ENCODE data around the gene RBKS. TPM values are rescaled to one million over a fixed set of nuclear protein-coding genes. Genes with fewer than 3 reads are reported as not detected.

Gene RBKS
- total and polyA plus RNA-seq, 2 donors (not counting 1 experiment from before 2014, with no cell fraction given): 1.3 to 2.6 TPM

DNA sequence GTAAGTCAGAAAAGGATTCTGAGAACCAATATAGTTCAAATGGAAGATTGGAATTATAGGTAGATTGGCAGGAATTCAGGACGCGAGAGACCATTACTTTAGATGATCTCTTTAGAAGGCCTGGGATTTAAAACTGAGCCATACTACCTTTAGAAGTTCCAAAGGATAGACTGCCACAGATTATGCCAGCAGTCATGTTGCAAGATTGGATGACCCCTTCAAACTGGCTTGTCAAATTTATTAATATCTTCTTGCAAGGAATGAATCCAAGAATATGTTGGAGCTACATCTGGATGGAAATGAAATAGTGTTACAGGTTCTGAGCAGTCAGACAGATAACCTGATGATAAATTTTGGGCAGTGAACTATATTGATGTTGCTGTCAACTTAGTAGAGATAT, 22.3 kb upstream of the RBKS start:
- H3K79me2 ChIP-seq (ENCODE audit: control insufficient read depth, insufficient read depth, low read length): no peaks in the 10 kb centered on the region
- H2AFZ ChIP-seq (ENCODE audit: low read length): no peak overlapping the region
- H3K36me3 ChIP-seq (ENCODE audit: control insufficient read depth, insufficient read depth, low read length): no peaks in the 10 kb centered on the region
- no peak for DNase-seq (ENCODE audit: low read depth in 2 of 2)
- no peaks in the 10 kb centered on the region for H3K4me1 ChIP-seq (ENCODE audit: control insufficient read depth, extremely low read depth, insufficient read depth, low read length)
- no peak overlapping the region for H3K4me2 ChIP-seq (ENCODE audit: extremely low read depth, insufficient read depth, low read length)
- H3K27me3 ChIP-seq (ENCODE audit: control insufficient read depth, insufficient read depth, low read length): no peaks in the 10 kb centered on the region
- H4K20me1 ChIP-seq (ENCODE audit: control insufficient read depth, extremely low read depth, insufficient read depth, low read length): no peaks in the 10 kb centered on the region
- TF ChIP-seq, protein P1, sequence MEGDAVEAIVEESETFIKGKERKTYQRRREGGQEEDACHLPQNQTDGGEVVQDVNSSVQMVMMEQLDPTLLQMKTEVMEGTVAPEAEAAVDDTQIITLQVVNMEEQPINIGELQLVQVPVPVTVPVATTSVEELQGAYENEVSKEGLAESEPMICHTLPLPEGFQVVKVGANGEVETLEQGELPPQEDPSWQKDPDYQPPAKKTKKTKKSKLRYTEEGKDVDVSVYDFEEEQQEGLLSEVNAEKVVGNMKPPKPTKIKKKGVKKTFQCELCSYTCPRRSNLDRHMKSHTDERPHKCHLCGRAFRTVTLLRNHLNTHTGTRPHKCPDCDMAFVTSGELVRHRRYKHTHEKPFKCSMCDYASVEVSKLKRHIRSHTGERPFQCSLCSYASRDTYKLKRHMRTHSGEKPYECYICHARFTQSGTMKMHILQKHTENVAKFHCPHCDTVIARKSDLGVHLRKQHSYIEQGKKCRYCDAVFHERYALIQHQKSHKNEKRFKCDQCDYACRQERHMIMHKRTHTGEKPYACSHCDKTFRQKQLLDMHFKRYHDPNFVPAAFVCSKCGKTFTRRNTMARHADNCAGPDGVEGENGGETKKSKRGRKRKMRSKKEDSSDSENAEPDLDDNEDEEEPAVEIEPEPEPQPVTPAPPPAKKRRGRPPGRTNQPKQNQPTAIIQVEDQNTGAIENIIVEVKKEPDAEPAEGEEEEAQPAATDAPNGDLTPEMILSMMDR (conservative IDR thresholded peaks at IDR 0.05 in 1 of 2, IDR thresholded peaks at IDR 0.05 in 1 of 2; ENCODE audit: low read depth in 1 of 2, low read length in 2 of 2): no peak
- no peak for TF ChIP-seq EZH2 (IDR thresholded peaks at IDR 0.05; ENCODE audit: low read length, missing control alignments)
- H3K9ac ChIP-seq (ENCODE audit: insufficient read depth, low read length): no peak overlapping the region
- no peaks in the 10 kb centered on the region for H3K9me3 ChIP-seq (ENCODE audit: control insufficient read depth, insufficient read depth, low read depth, low read length)
- H3K4me3 ChIP-seq (replicated peaks in 1 of 4; ENCODE audit: control extremely low read depth in 1 of 4, insufficient read depth in 1 of 4, low read depth in 3 of 4, low read length in 4 of 4): no peak overlapping the region
- H3K27ac ChIP-seq (ENCODE audit: insufficient read depth, low read length): no peak overlapping the region

DNA sequence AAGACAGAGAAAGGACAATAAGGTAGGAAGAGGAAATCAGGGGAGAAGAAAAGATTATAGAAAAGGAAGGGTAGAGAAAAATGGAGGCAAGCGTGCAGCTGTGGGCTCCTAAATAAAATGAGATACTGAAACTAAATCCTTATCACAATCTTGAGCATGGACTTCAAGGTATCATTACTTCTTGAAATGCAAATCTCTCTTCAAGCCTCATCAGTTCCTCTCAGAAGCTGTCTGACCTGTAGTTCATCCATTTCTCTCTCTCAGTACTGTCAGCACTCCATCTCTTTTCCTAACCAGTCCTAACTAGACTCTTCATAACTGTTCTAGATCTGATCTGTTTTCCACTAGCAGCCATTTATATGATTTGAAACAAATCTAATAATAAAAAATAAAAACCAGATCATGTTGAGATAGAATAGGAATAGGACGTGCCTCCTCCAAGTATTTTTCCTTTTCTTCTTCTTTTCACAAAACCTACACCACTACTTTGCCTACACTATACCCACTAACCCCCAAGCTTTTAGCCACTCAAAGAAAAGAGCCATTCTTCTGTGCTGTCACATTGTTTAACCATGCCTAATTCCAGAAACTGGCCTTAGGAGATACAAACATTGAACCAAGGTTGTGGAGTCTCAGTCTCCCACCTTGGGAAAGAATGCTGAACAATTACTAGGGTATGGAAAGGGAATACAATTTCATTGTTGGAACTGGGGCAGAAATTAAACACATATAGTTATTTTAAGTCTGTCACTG, 21.4 kb upstream of the RBKS start:
- no peak overlapping the region for H3K4me3 ChIP-seq (replicated peaks in 1 of 4; ENCODE audit: control extremely low read depth in 1 of 4, insufficient read depth in 1 of 4, low read depth in 3 of 4, low read length in 4 of 4)
- H3K79me2 ChIP-seq (ENCODE audit: control insufficient read depth, insufficient read depth, low read length): no peaks in the 10 kb centered on the region
- H4K20me1 ChIP-seq (ENCODE audit: control insufficient read depth, extremely low read depth, insufficient read depth, low read length): no peaks in the 10 kb centered on the region
- DNase-seq (ENCODE audit: low read depth in 2 of 2): no peak
- no peaks in the 10 kb centered on the region for H3K9me3 ChIP-seq (ENCODE audit: control insufficient read depth, insufficient read depth, low read depth, low read length)
- no peak overlapping the region for H2AFZ ChIP-seq (ENCODE audit: low read length)
- no peak overlapping the region for H3K4me2 ChIP-seq (ENCODE audit: extremely low read depth, insufficient read depth, low read length)
- TF ChIP-seq, protein P1 (conservative IDR thresholded peaks at IDR 0.05 in 1 of 2, IDR thresholded peaks at IDR 0.05 in 1 of 2; ENCODE audit: low read depth in 1 of 2, low read length in 2 of 2): no peak
- TF ChIP-seq EZH2 (IDR thresholded peaks at IDR 0.05; ENCODE audit: low read length, missing control alignments): no peak
- no peaks in the 10 kb centered on the region for H3K27me3 ChIP-seq (ENCODE audit: control insufficient read depth, insufficient read depth, low read length)
- no peaks in the 10 kb centered on the region for H3K36me3 ChIP-seq (ENCODE audit: control insufficient read depth, insufficient read depth, low read length)
- H3K9ac ChIP-seq (ENCODE audit: insufficient read depth, low read length): no peak overlapping the region
- no peak overlapping the region for H3K27ac ChIP-seq (ENCODE audit: insufficient read depth, low read length)
- no peaks in the 10 kb centered on the region for H3K4me1 ChIP-seq (ENCODE audit: control insufficient read depth, extremely low read depth, insufficient read depth, low read length)

DNA sequence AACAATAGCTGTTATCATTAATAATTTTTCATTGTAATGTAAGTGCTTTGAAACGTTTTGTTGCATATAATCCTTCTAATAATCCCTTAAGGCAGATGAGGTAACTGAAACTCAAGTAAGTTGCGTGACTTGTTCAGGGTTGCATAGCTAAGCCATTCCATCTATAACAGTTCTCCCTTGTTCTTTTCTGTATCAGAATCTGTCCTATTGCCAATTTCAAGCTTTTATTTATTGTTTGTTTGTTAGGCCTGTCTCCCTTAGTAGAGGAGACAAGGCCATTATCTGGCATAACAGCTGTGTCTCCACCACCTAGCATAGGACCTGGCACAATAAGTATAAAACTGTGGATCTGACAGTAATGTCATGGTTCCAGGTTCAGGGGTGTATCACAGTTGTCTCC, 19.7 kb upstream of the RBKS start:
- Histone ChIP-seq H4K20me1 (ENCODE audit: control insufficient read depth, extremely low read depth, insufficient read depth, low read length) (no peaks in the 10 kb centered on the region), H2AFZ (ENCODE audit: low read length) (no peak overlapping the region), H3K9me3 (ENCODE audit: control insufficient read depth, insufficient read depth, low read depth, low read length) (no peaks in the 10 kb centered on the region), H3K9ac (ENCODE audit: insufficient read depth, low read length) (no peak overlapping the region), H3K4me2 (ENCODE audit: extremely low read depth, insufficient read depth, low read length) (no peak overlapping the region), H3K36me3 (ENCODE audit: control insufficient read depth, insufficient read depth, low read length) (no peaks in the 10 kb centered on the region), H3K79me2 (ENCODE audit: control insufficient read depth, insufficient read depth, low read length) (no peaks in the 10 kb centered on the region), H3K27ac (ENCODE audit: insufficient read depth, low read length) (no peak overlapping the region), H3K4me3 (replicated peaks in 1 of 4; ENCODE audit: control extremely low read depth in 1 of 4, insufficient read depth in 1 of 4, low read depth in 3 of 4, low read length in 4 of 4) (no peak overlapping the region), H3K27me3 (ENCODE audit: control insufficient read depth, insufficient read depth, low read length) (no peaks in the 10 kb centered on the region), H3K4me1 (ENCODE audit: control insufficient read depth, extremely low read depth, insufficient read depth, low read length) (no peaks in the 10 kb centered on the region)
- no peak for DNase-seq (ENCODE audit: low read depth in 2 of 2)
- no peak for TF ChIP-seq EZH2 (IDR thresholded peaks at IDR 0.05; ENCODE audit: low read length, missing control alignments)
- TF ChIP-seq, protein P1 (conservative IDR thresholded peaks at IDR 0.05 in 1 of 2, IDR thresholded peaks at IDR 0.05 in 1 of 2; ENCODE audit: low read depth in 1 of 2, low read length in 2 of 2): no peak
